C4-2B (cell line): Measurements from ENCODE around the gene SLC30A1.

ENCODE experiments used
- CTCF ChIP-seq: fragments of 450-650 bp; conservative IDR thresholded peaks from 2 replicates; pipeline ENCODE4 v1.5.1; 2017; ENCODE audit warnings: mild to moderate bottlenecking
- ZFX ChIP-seq: fragments of 450-650 bp; IDR thresholded peaks from 2 replicates; pipeline ENCODE4 v1.6.1; 2017

- TF ChIP-seq CTCF (no peak), ZFX (no peak)
Measured at GRCh38 chr1:211579440-211580302, 710 bp upstream of the SLC30A1 start.
